HG03064 (cell line): ENCODE data around the gene DISP1.

Experiments used
- ATAC-seq: cut with Tn5 transposase; IDR thresholded peaks from one replicate; pipeline ENCODE4 v1.9.1; 2021; ENCODE audit warnings: low read depth; ENCODE audit not compliant: unreplicated experiment

DISP1 gene

DNA sequence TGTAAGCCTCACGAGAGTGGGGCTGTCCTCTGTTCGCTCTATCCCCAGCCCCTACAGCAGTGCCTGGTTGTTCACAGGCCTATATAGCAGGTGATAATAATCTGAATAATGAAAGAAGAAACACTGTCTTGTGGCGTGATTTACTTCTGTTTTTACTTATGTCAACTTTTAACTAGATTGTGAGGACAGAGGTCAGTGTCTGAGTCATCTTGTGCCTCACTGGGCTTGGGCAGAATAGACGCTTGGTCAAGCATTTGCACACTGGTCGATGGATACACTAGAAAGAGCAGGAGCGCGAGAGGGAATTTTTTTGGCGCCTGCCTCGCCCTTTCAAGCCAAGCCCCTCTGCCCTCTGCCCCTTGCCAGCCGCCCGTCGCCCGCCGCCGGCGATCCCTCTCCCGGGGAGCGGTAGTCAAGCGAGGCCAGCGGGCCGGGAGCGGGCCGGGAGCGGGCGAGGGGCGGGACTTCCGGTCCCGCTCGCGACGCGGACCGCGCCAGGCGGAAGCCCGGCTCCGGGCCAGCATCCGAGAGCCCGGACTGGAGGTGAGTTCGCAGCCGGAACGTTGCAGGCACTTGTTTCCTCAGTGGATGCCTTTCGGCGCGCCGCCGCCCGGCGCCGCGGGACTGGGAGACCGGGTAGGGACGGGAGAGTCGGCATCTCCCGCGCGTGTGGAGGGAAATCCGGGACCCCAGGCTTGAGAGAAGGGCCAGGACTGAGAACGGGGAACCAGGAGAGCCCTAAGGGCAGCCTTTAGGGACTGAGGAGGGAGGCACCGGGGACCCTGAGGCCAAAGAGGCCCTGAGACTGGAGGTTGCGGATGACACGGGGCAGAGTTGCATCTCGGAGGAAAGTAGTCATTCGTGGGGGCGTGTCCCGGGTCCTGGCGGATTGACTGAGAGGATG, at the start of gene DISP1:
TSS of gene DISP1 (plus strand) at position 504 of the 904 bp plus-strand sequence. CDS start 127,785 bp downstream, outside the sequence.
- peak; percentile 97 for ATAC-seq

GRCh38 chr1:222767152-222767571, 47.7 kb upstream of the DISP1 start:
- no peak for ATAC-seq

DNA sequence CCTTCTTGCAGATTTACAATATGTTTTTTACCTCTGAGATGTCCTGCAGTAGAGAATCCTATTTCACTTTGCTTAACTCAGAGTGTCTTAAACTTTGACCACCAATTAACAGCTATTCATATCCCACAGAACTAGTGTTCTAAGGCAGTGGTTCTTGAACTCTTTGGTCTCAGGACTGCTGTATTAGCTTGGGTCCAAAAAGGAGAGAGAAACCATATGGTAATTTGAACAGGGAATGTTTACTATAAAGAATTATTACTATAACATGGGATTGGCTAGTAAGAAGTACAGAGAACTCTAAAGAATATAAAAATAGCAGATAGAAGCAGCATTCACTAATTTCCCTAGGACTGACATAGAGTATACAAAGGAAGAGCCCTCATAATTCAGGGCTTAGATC, 46.2 kb upstream of the DISP1 start:
- ATAC-seq = no peak

DNA sequence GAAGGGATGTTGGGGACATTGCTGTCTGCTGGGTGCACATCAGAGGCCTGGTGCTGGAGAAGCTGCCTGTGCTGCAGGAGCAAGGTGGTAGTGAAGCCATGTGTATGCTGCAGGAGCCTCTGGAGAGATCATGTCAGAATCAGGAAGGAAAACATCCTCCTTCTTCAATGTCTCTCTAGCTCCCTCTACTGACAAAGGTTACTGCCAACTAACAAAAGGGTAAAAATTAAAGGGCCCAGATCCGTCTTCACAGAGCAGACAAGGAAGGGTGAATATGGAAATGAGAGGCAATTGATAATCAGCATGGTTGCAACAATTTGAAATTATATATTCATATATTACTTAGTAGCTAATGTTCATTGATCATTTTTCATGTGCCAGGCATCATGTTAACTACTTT, 45.7 kb upstream of the DISP1 start:
- no peak for ATAC-seq

DNA sequence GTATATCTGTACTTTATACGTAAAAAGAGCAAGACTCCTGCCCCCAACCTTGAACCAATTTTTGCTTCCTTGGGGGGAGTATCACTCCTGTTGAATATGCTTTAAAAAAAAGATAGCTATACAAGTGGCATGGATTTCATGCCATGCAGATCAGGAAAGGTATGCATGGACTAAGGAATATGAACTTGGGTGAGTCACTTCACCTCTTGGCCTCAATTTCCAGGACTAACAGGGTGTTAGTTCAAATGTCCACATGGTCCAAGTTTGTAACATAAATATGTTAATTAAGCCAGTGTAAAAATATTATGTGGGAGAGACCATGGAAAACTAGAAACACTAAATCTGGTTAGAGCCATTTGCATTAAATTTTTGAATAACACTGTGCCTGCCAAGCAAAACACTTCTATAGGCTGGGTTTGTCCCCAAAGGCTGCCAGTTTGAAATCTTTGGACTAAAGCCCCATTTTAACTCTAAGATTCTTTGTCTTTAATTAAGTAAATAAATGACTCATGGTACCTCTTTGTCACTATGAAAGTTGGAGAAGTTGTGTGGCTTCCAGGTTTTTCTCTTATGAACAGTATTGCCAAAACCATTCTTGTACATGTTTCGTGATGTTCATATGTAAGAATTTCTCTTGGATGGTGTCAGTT, 44.7 kb upstream of the DISP1 start:
- no peak for ATAC-seq

DNA sequence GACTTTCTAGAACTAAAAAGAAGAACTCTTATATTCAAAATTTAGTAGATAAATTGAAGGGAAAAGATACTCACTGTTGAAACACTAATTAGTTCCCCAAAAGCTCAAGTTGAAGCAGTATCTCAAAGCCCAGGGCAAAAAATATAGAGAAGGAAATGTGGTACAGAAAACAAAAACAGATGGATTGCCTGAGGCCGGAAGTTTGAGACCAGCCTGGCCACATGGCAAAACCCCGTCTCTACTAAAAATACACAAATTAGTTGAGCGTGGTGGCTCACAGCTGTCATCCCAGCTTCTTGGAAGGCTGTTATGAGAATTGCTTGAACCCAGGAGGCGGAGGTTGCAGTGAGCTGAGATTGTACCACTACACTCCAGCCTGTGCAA, 41.9 kb upstream of the DISP1 start:
- ATAC-seq = peak; percentile 81

DNA sequence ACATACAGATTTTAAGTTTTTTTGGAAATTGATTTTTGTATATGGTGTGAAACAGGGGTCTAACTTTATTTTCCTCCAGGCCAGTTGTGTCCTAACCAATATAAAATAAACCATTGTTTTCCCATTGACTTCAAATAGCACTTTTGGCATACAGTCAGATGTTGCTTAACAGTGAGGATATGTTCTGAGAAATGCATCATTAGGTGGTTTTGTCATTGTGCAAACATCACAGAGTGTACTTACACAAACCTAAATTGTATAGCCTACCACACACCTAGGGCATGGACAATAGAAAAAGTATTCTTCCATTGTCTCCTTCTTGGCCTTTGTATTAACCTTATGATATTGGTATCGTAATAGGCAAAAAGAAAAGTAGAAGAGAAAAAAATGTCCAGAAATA, 37.4 kb upstream of the DISP1 start:
- ATAC-seq = no peak

DNA sequence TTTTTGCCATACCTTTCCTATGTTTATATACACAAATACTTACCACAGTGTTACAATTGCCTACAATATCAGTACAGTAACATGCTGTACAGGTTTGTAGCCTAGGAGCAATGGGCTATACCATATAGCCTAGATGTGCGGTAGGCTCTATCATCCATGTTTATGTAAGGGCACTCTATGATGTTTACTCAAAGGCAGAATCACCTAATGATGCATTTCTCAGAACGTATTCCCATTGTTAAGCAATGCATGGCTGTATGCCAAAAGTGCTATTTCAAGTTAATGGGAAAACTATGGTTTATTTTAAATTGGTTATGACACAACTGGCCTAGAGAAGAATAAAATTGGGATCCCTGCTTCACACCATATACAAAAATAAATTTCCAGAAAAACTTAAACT, 36.9 kb upstream of the DISP1 start:
- ATAC-seq = no peak

- no peak for ATAC-seq
Measured at GRCh38 chr1:222781251-222781650, 33.6 kb upstream of the DISP1 start.

DNA sequence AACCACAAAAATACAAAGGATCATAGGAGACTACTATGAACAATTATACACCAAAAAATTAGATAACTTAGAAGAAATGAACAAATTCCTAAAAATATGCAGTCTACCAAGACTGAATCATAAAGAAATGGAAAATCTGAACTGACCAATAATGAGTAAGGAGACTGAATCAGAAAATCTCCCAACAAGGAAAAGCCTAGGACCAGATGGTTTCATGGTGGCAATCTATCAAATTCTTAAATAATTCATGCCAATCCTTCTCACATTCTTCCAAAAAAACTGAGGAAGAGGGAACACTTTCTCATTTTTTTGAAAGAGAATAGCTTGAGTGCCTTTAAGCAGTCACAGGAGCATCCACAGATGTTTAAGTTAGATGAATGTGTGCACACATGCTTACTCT, 31.8 kb upstream of the DISP1 start:
- no peak for ATAC-seq

GRCh38 chr1:222784371-222784770, 30.5 kb upstream of the DISP1 start:
- no peak for ATAC-seq

DNA sequence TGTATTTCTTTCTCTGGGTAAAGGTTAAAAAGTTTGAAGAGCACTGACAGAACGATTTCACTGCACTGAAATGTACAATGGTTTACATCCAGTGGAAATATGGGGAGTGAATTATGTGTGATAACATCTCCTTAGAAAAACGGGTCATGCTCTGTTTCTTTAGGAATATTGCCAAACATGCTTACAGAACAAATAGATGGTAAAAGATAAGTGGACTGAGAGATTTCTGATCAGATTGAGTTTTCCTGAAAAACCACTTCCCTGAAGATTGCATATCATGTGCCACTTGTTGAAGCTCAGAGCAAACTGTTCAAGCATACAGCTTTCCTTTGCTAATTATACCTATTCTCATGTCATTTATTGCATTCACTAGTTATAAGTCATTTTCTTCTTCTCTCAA, 29.9 kb upstream of the DISP1 start:
- ATAC-seq = no peak

DNA sequence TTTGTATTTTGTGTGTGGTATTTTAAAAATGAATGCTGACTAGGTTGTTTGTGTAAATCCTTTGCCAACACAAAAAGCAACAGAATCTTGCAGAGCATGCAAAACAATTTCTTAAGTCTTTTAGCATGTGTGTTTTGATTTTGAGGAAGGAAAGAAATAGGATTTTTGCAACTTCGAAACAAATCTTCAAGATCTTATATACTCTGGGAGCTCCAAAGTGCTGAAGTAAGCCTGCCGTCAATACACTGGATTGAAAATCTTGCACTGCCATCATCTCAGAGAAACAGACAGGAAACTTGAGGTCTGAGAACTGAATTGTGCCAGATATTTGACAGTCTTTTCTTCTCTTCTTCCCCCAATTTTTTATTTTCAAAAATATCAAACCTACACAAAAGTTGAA, 29.3 kb upstream of the DISP1 start:
- no peak for ATAC-seq

DNA sequence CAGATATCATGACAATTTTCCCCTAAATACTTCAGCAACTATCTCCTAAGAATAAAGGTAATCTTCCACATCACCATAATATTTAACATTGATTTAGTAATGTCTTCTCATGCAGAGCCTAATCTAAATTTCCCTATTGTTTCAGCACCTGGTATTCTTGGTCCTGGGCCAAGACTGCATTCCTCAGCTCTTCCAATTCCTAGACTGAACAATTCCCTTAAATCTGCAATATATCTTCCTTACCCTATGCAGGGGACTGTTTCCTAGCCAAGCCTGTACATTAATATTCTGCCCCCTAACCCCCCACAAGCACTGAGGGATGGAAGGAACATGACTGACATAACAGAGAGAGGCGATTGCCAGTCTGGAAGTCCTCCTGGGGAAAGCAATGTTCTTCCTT, 28.7 kb upstream of the DISP1 start:
- ATAC-seq = no peak

GRCh38 chr1:222787729-222788128, 27.1 kb upstream of the DISP1 start:
- no peak for ATAC-seq

DNA sequence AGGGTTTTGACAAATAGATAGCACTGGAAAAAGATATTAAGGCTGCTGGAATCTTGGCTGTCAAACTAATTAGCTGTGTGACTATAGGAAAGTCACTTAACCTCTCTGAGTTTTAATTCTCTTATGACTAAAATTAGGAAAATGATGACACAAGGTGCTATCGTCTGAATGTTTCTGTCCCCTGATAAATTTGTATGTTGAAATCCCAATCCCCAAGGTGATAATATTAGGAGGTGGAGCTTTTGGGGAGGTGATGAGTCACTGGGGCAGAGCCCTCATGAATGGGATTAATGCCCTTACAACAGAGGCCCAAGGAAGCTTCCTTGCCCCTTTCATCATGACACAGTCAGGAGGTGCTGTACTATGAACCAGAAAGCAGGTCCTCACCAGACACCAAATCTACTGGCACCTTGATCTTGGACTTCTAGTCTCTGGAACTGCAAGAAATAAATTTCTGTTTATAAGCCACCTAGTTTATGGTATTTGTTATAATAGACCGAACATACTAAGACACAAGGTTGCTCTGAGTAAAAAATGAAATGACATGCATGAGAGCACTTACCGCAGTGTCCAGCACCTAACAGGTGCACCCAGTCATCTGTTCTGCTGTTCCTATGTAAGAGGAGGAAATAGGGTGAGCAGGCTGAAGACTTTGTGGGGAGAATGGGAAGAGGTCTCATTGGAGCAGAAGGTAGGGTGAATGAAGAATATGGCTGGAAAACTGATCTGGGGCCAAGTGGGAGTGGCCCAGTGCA, 26.3 kb upstream of the DISP1 start:
- no peak for ATAC-seq

DNA sequence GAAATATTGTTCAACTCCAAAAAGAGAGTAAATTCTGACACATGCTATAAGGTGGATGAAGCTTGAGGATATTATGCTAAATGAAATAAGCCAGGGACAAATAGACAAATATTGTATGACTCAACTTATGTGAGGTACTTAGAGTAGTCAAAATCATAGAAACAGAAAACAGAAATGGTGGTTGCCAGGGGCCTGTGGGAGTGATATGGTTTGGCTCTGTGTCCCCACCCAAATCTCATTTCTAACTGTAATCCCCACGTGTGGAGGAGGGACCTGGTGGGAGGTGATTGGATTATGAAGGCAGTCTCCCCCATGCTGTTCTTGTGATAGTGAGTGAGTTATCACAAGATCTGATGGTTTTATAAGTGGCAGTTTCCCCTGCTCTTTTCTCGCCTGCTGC, 24.7 kb upstream of the DISP1 start:
- no peak for ATAC-seq

DNA sequence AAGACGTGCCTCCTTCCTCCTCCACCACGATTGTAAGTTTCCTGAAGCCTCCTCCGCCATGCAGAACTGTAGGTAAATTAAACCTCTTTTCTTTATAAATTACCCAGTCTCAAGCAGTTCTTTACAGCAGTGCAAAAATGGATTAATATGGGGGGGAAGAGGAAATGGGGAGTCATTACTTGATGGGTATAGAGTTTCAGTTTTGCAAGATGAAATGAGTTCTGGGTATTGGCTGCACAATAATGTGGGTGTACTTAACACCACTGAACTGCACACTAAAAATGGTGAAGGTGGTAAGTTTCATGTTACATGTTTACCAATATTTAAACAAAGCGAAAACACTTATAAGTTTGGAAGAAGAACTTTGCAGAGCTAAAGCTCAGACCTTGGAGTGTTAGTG, 24.3 kb upstream of the DISP1 start:
- ATAC-seq = no peak

DNA sequence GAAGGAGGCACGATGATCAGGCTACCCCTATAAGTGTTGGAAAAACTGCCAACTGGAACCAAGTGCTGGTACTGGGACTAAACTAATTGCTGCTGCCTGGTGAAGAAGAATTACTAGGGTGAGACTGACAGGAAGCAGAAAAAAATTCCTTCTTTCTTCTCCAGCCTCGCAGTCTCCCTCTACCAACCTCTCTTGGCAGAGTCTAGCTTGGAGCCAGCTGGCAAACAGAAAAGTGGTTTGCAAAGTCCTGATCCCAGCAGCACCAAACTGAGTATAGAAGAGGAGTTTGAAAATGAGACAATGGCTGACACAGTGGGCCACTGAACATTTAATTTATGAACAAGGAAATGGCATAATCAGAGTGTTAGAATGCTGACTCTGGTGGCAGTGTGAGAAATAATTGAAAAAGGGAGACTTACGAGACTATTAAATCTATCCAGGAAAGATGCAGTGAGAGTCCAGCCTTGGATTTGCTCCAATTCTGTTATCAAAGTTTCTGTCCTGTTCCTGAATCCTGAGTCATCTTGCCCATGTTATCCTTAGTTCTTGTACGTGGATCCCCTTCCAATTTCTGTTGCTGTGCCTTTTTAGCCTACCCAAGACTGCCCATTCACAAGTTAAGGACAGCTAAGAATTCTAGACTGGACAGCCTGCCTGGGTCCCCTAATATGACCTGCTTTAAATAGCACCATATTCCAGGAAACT, 23.7 kb upstream of the DISP1 start:
- ATAC-seq = no peak

- no peak for ATAC-seq
Measured at GRCh38 chr1:222792744-222793143, 22.1 kb upstream of the DISP1 start.
